GM23338 (cell line): ENCODE data around the gene IPO5. TPM values are rescaled to one million over a fixed set of nuclear protein-coding genes. Genes with fewer than 3 reads are reported as not detected.

Experiments used
- ATAC-seq: fragments of 200-7000 bp; cut with Tn5 transposase; 3 replicates; pipeline ENCODE4 v1.9.1; 2020
- DNase-seq: peaks from one replicate; pipeline ENCODE4 v3.0.0-alpha.2; 2015; ENCODE audit warnings: low spot score
- H2AFZ ChIP-seq: fragments of 200-600 bp; sonication (generic); 2 replicates; pipeline ENCODE4 v1.8.0; 2016; ENCODE audit warnings: antibody characterized with exemption, mild to moderate bottlenecking, moderate library complexity
- H3F3A ChIP-seq: fragments of 200-600 bp; sonication (generic); replicated peaks from 2 replicates; pipeline ENCODE4 v1.8.0; 2017; ENCODE audit warnings: antibody characterized with exemption, mixed run types, low read depth
- H3K27ac ChIP-seq: fragments of 200-600 bp; sonication (generic); 2 replicates; pipeline ENCODE4 v1.6.1; 2016; ENCODE audit warnings: low read depth
- H3K27me3 ChIP-seq: fragments of 200-600 bp; sonication (generic); 2 replicates; pipeline ENCODE4 v1.8.0; 2016; ENCODE audit warnings: mild to moderate bottlenecking, mixed run types, moderate library complexity; ENCODE audit not compliant: insufficient read depth
- H3K36me3 ChIP-seq: fragments of 200-600 bp; sonication (generic); 2 replicates; pipeline ENCODE4 v1.8.0; 2016; ENCODE audit warnings: mild to moderate bottlenecking; ENCODE audit not compliant: insufficient read depth
- H3K4me1 ChIP-seq: fragments of 200-600 bp; sonication (generic); 2 replicates; pipeline ENCODE4 v1.8.0; 2016; ENCODE audit warnings: mild to moderate bottlenecking, moderate library complexity; ENCODE audit not compliant: insufficient read depth
- H3K4me2 ChIP-seq: fragments of 200-600 bp; sonication (generic); 2 replicates; pipeline ENCODE4 v1.7.1; 2017; ENCODE audit warnings: mixed run types
- H3K4me3 ChIP-seq: fragments of 200-600 bp; sonication (generic); 2 replicates; pipeline ENCODE4 v1.6.1; 2016; ENCODE audit warnings: mixed run types
- H3K79me2 ChIP-seq: fragments of 200-600 bp; sonication (generic); replicated peaks from 2 replicates; pipeline ENCODE4 v1.8.0; 2017; ENCODE audit warnings: mild to moderate bottlenecking; ENCODE audit not compliant: insufficient read depth
- H3K9me2 ChIP-seq: fragments of 200-600 bp; sonication (generic); 2 replicates; pipeline ENCODE4 v1.8.0; 2017; ENCODE audit not compliant: insufficient read depth
- H4K20me1 ChIP-seq: fragments of 200-600 bp; sonication (generic); replicated peaks from 2 replicates; pipeline ENCODE4 v1.8.0; 2017; ENCODE audit warnings: mild to moderate bottlenecking; ENCODE audit not compliant: insufficient read depth
- H3K27ac Mint-ChIP-seq: 2 replicates; pipeline ENCODE4 v1.8.0; 2020; ENCODE audit warnings: inconsistent platforms, mild to moderate bottlenecking, moderate library complexity, mixed read lengths
- H3K27me3 Mint-ChIP-seq: 3 replicates; pipeline ENCODE4 v1.8.0; 2022; ENCODE audit warnings: low read depth, mild to moderate bottlenecking, moderate library complexity, mixed read lengths, inconsistent platforms; ENCODE audit not compliant: insufficient read depth, poor library complexity
- H3K36me3 Mint-ChIP-seq: 3 replicates; pipeline ENCODE4 v1.8.0; 2021; ENCODE audit warnings: low read depth, mild to moderate bottlenecking, inconsistent platforms, moderate library complexity, mixed read lengths
- H3K4me1 Mint-ChIP-seq: 3 replicates; pipeline ENCODE4 v1.8.0; 2020; ENCODE audit warnings: mild to moderate bottlenecking, inconsistent platforms, mixed read lengths
- H3K4me3 Mint-ChIP-seq: 3 replicates; pipeline ENCODE4 v1.8.0; 2021; ENCODE audit warnings: moderate library complexity, mild to moderate bottlenecking, inconsistent platforms, mixed read lengths
- H3K9me3 Mint-ChIP-seq: 3 replicates; pipeline ENCODE4 v1.8.0; 2020; ENCODE audit warnings: moderate library complexity, mild to moderate bottlenecking, inconsistent platforms, mixed read lengths
- CREB1 ChIP-seq: fragments of 250-450 bp; sonication (Bioruptor Pico); IDR thresholded peaks from 2 replicates; pipeline ENCODE4 v1.5.0; 2020; ENCODE audit warnings: low read depth, mild to moderate bottlenecking, moderate library complexity
- EZH2 ChIP-seq: fragments of 200-600 bp; sonication (generic); IDR thresholded peaks from one replicate; pipeline ENCODE4 v1.8.0; 2017; ENCODE audit warnings: antibody characterized with exemption, mild to moderate bottlenecking, low read depth; ENCODE audit not compliant: unreplicated experiment
- EZH2phosphoT487 ChIP-seq: fragments of 200-600 bp; sonication (generic); IDR thresholded peaks from one replicate; pipeline ENCODE4 v1.8.1; 2018; ENCODE audit warnings: antibody characterized with exemption; ENCODE audit not compliant: unreplicated experiment
- JUNB ChIP-seq: IDR thresholded peaks from one replicate; pipeline ENCODE4 v1.6.1; 2016; ENCODE audit warnings: antibody characterized with exemption; ENCODE audit not compliant: unreplicated experiment
- NANOG ChIP-seq: IDR thresholded peaks from 2 replicates; pipeline ENCODE4 v1.6.1; 2016; ENCODE audit warnings: antibody characterized with exemption, borderline replicate concordance
- POLR2AphosphoS5 ChIP-seq: IDR thresholded peaks from 2 replicates; pipeline ENCODE4 v1.6.1; 2016; ENCODE audit warnings: antibody characterized with exemption, low read depth
- STAT1 ChIP-seq: IDR thresholded peaks from one replicate; pipeline ENCODE4 v1.6.1; 2016; ENCODE audit warnings: antibody characterized with exemption; ENCODE audit not compliant: unreplicated experiment
- ZNF114 ChIP-seq: fragments of 250-450 bp; sonication (Bioruptor Pico); IDR thresholded peaks from 2 replicates; pipeline ENCODE4 v1.5.0; 2020; ENCODE audit warnings: mild to moderate bottlenecking, moderate library complexity
- ZNF331 ChIP-seq: fragments of 250-450 bp; sonication (Bioruptor Pico); IDR thresholded peaks from 2 replicates; pipeline ENCODE4 v1.5.0; 2020; ENCODE audit warnings: low read depth, mild to moderate bottlenecking, moderate library complexity
- polyA plus RNA-seq: library from polyadenylated mRNA; unstranded; fragments of >200 nt; fragmentation: Nextera tagmentation; extraction: Ambion mirVana; gene quantifications from 2 replicates; pipeline ENCODE4 v1.2.1, GENCODE V29; 2016
- total RNA-seq: library from RNA; depleted of rRNA; stranded (reverse); fragments of >200 nt; shearing (Covaris generic); gene quantifications from 2 replicates; pipeline ENCODE4 v1.2.3, GENCODE V29; 2014
- TF ChIP-seq, protein P1 (sequence below), 2 experiments: fragments of 200-600 bp in 1 of 2; sonication (generic) in 1 of 2; conservative IDR thresholded peaks; 2 replicates each; pipeline versions ENCODE4 v1.5.1 to v1.6.1; 2016 to 2017; ENCODE audit warnings: antibody characterized with exemption in 2 of 2, low read depth in 2 of 2, mild to moderate bottlenecking in 2 of 2, moderate library complexity in 1 of 2
- TF ChIP-seq, protein P2 (sequence below): IDR thresholded peaks from 2 replicates; pipeline ENCODE4 v1.6.1; 2016; ENCODE audit warnings: antibody characterized with exemption
- TF ChIP-seq, protein P3 (sequence below): IDR thresholded peaks from one replicate; pipeline ENCODE4 v1.6.1; 2018; ENCODE audit warnings: antibody characterized with exemption; ENCODE audit not compliant: unreplicated experiment
- TF ChIP-seq, protein P4 (sequence below): fragments of 250-450 bp; sonication (Bioruptor Pico); IDR thresholded peaks from 2 replicates; pipeline ENCODE4 v1.5.0; 2020; ENCODE audit warnings: mild to moderate bottlenecking, moderate library complexity

The IPO5 gene
- total and polyA plus RNA-seq, 2 experiments from 2014 or later, result 124 to 353 TPM

DNA sequence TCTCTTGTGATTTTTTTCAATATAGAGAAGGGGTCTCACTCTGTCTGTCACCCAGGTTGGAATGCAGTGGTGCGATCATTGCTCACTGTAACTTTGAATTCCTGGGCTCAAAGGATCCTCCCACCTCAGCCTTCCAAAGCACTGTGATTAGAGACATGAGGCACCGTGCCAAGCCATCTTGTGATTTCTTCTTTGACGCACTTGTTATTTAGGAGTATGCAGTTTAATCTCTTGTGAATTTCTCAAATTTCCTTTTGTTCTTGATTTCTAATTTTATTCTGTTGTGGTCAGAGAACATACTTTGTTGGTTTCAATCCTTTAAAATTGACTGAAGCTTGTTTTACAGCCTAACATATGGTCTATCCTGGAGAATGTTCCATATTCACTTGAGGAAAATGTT is 14.5 kb downstream of the IPO5 start:
- DNase-seq (no peak), ATAC-seq (no peak)
- Histone ChIP-seq H3K79me2 (no peaks in the 10 kb centered on the region), H3K4me3 (no peak overlapping the region), H3K4me2 (no peak overlapping the region), H2AFZ (no peak overlapping the region), H3K36me3 (no peaks in the 10 kb centered on the region), H3K27me3 (no peaks in the 10 kb centered on the region), H3K27ac (no peak overlapping the region), H4K20me1 (no peaks in the 10 kb centered on the region), H3K9me2 (no peaks in the 10 kb centered on the region; the same call in 1 of the 2 replicates), H3K4me1 (no peaks in the 10 kb centered on the region), H3F3A (no peaks in the 10 kb centered on the region)
- TF ChIP-seq EZH2 (no peak), JUNB (no peak), NANOG (no peak), ZNF114 (no peak), ZNF331 (CRISPR knock-in tag) (no peak), STAT1 (no peak), EZH2phosphoT487 (no peak), CREB1 (CRISPR knock-in tag) (no peak), POLR2AphosphoS5 (no peak)
- TF ChIP-seq, protein P1, sequence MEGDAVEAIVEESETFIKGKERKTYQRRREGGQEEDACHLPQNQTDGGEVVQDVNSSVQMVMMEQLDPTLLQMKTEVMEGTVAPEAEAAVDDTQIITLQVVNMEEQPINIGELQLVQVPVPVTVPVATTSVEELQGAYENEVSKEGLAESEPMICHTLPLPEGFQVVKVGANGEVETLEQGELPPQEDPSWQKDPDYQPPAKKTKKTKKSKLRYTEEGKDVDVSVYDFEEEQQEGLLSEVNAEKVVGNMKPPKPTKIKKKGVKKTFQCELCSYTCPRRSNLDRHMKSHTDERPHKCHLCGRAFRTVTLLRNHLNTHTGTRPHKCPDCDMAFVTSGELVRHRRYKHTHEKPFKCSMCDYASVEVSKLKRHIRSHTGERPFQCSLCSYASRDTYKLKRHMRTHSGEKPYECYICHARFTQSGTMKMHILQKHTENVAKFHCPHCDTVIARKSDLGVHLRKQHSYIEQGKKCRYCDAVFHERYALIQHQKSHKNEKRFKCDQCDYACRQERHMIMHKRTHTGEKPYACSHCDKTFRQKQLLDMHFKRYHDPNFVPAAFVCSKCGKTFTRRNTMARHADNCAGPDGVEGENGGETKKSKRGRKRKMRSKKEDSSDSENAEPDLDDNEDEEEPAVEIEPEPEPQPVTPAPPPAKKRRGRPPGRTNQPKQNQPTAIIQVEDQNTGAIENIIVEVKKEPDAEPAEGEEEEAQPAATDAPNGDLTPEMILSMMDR (conservative IDR thresholded peaks at IDR 0.05; ENCODE audit: low read depth in 2 of 2), result no peak
- TF ChIP-seq, protein P2, sequence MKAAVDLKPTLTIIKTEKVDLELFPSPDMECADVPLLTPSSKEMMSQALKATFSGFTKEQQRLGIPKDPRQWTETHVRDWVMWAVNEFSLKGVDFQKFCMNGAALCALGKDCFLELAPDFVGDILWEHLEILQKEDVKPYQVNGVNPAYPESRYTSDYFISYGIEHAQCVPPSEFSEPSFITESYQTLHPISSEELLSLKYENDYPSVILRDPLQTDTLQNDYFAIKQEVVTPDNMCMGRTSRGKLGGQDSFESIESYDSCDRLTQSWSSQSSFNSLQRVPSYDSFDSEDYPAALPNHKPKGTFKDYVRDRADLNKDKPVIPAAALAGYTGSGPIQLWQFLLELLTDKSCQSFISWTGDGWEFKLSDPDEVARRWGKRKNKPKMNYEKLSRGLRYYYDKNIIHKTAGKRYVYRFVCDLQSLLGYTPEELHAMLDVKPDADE, result no peak
- TF ChIP-seq, protein P3, sequence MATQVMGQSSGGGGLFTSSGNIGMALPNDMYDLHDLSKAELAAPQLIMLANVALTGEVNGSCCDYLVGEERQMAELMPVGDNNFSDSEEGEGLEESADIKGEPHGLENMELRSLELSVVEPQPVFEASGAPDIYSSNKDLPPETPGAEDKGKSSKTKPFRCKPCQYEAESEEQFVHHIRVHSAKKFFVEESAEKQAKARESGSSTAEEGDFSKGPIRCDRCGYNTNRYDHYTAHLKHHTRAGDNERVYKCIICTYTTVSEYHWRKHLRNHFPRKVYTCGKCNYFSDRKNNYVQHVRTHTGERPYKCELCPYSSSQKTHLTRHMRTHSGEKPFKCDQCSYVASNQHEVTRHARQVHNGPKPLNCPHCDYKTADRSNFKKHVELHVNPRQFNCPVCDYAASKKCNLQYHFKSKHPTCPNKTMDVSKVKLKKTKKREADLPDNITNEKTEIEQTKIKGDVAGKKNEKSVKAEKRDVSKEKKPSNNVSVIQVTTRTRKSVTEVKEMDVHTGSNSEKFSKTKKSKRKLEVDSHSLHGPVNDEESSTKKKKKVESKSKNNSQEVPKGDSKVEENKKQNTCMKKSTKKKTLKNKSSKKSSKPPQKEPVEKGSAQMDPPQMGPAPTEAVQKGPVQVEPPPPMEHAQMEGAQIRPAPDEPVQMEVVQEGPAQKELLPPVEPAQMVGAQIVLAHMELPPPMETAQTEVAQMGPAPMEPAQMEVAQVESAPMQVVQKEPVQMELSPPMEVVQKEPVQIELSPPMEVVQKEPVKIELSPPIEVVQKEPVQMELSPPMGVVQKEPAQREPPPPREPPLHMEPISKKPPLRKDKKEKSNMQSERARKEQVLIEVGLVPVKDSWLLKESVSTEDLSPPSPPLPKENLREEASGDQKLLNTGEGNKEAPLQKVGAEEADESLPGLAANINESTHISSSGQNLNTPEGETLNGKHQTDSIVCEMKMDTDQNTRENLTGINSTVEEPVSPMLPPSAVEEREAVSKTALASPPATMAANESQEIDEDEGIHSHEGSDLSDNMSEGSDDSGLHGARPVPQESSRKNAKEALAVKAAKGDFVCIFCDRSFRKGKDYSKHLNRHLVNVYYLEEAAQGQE, result no peak
- TF ChIP-seq, protein P4, sequence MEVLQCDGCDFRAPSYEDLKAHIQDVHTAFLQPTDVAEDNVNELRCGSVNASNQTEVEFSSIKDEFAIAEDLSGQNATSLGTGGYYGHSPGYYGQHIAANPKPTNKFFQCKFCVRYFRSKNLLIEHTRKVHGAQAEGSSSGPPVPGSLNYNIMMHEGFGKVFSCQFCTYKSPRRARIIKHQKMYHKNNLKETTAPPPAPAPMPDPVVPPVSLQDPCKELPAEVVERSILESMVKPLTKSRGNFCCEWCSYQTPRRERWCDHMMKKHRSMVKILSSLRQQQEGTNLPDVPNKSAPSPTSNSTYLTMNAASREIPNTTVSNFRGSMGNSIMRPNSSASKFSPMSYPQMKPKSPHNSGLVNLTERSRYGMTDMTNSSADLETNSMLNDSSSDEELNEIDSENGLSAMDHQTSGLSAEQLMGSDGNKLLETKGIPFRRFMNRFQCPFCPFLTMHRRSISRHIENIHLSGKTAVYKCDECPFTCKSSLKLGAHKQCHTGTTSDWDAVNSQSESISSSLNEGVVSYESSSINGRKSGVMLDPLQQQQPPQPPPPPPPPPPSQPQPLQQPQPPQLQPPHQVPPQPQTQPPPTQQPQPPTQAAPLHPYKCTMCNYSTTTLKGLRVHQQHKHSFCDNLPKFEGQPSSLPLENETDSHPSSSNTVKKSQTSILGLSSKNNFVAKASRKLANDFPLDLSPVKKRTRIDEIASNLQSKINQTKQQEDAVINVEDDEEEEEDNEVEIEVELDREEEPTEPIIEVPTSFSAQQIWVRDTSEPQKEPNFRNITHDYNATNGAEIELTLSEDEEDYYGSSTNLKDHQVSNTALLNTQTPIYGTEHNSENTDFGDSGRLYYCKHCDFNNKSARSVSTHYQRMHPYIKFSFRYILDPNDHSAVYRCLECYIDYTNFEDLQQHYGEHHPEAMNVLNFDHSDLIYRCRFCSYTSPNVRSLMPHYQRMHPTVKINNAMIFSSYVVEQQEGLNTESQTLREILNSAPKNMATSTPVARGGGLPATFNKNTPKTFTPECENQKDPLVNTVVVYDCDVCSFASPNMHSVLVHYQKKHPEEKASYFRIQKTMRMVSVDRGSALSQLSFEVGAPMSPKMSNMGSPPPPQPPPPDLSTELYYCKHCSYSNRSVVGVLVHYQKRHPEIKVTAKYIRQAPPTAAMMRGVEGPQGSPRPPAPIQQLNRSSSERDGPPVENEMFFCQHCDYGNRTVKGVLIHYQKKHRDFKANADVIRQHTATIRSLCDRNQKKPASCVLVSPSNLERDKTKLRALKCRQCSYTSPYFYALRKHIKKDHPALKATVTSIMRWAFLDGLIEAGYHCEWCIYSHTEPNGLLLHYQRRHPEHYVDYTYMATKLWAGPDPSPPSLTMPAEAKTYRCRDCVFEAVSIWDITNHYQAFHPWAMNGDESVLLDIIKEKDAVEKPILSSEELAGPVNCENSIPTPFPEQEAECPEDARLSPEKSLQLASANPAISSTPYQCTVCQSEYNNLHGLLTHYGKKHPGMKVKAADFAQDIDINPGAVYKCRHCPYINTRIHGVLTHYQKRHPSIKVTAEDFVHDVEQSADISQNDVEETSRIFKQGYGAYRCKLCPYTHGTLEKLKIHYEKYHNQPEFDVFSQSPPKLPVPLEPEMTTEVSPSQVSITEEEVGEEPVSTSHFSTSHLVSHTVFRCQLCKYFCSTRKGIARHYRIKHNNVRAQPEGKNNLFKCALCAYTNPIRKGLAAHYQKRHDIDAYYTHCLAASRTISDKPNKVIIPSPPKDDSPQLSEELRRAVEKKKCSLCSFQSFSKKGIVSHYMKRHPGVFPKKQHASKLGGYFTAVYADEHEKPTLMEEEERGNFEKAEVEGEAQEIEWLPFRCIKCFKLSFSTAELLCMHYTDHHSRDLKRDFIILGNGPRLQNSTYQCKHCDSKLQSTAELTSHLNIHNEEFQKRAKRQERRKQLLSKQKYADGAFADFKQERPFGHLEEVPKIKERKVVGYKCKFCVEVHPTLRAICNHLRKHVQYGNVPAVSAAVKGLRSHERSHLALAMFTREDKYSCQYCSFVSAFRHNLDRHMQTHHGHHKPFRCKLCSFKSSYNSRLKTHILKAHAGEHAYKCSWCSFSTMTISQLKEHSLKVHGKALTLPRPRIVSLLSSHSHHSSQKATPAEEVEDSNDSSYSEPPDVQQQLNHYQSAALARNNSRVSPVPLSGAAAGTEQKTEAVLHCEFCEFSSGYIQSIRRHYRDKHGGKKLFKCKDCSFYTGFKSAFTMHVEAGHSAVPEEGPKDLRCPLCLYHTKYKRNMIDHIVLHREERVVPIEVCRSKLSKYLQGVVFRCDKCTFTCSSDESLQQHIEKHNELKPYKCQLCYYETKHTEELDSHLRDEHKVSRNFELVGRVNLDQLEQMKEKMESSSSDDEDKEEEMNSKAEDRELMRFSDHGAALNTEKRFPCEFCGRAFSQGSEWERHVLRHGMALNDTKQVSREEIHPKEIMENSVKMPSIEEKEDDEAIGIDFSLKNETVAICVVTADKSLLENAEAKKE (CRISPR knock-in tag), result no peak
- Mint-ChIP-seq H3K4me3 (no peak overlapping the region), H3K4me1 (no peaks in the 10 kb centered on the region), H3K27me3 (no peaks in the 10 kb centered on the region), H3K36me3 (no peaks in the 10 kb centered on the region), H3K27ac (no peak overlapping the region), H3K9me3 (no peaks in the 10 kb centered on the region)
